ENCODE data around the gene CBFB. TPM values are rescaled to one million over a fixed set of nuclear protein-coding genes. Genes with fewer than 3 reads are reported as not detected.
A peak's percentile ranks its signal among the peaks of the same experiment; 100 is the strongest.
"Not testable (repeated sequence)": the region's sequence is repeated elsewhere in the genome, so short reads cannot be mapped to it uniquely, and the experiment has no call there.

The CBFB gene
- 54.3 TPM for total RNA-seq
- 49.4 TPM for polyA plus RNA-seq
- long read RNA-seq, donor 1, partial matches to known transcripts, result 0 of 2 reads
- long read RNA-seq, donor 1, other reads (novel, unspliced or antisense), result 0 of 2 reads
- long read RNA-seq, donor 2, result 0 reads
- long read RNA-seq, donor 3, transcript CBFB-201 (6 exons, 3,136 nt), result major isoform, 12 of 15 reads
- long read RNA-seq, donor 3, partial matches to known transcripts, result 0 of 15 reads
- long read RNA-seq, donor 3, other reads (novel, unspliced or antisense), result 0 of 15 reads
- long read RNA-seq, donor 4, transcript CBFB-201 (6 exons, 3,136 nt), result major isoform, 5 of 10 reads
- long read RNA-seq, donor 4, partial matches to known transcripts, result 0 of 10 reads
- long read RNA-seq, donor 4, other reads (novel, unspliced or antisense), result 0 of 10 reads
- long read RNA-seq, donor 5, transcript CBFB-201 (6 exons, 3,136 nt), result minor isoform, 12 of 30 reads
- long read RNA-seq, donor 5, transcript CBFB-202 (6 exons, 2,971 nt), result major isoform, 13 of 30 reads
- long read RNA-seq, donor 5, partial matches to known transcripts, result 5 of 30 reads
- long read RNA-seq, donor 5, other reads (novel, unspliced or antisense), result 0 of 30 reads
- long read RNA-seq, donor 6, transcript CBFB-201 (6 exons, 3,136 nt), result major isoform, 13 of 74 reads
- long read RNA-seq, donor 6, transcript CBFB-202 (6 exons, 2,971 nt), result minor isoform, 7 of 74 reads
- long read RNA-seq, donor 6, partial matches to known transcripts, result 54 of 74 reads
- long read RNA-seq, donor 6, other reads (novel, unspliced or antisense), result 0 of 74 reads
- long read RNA-seq, donor 7, transcript CBFB-202 (6 exons, 2,971 nt), result minor isoform, 5 of 19 reads
- long read RNA-seq, donor 7, transcript CBFB-201 (6 exons, 3,136 nt), result major isoform, 14 of 19 reads
- long read RNA-seq, donor 7, partial matches to known transcripts, result 0 of 19 reads
- long read RNA-seq, donor 7, other reads (novel, unspliced or antisense), result 0 of 19 reads
- long read RNA-seq, donor 8, transcript CBFB-201 (6 exons, 3,136 nt), result major isoform, 7 of 12 reads
- long read RNA-seq, donor 8, transcript CBFB-202 (6 exons, 2,971 nt), result minor isoform, 5 of 12 reads
- long read RNA-seq, donor 8, partial matches to known transcripts, result 0 of 12 reads
- long read RNA-seq, donor 8, other reads (novel, unspliced or antisense), result 0 of 12 reads
- long read RNA-seq, donor 9, transcript CBFB-201 (6 exons, 3,136 nt), result major isoform, 6 of 29 reads
- long read RNA-seq, donor 9, transcript CBFB-202 (6 exons, 2,971 nt), result major isoform, 6 of 29 reads
- long read RNA-seq, donor 9, partial matches to known transcripts, result 17 of 29 reads
- long read RNA-seq, donor 9, other reads (novel, unspliced or antisense), result 0 of 29 reads
- long read RNA-seq, donor 10, transcript CBFB-201 (6 exons, 3,136 nt), result major isoform, 11 of 44 reads
- long read RNA-seq, donor 10, partial matches to known transcripts, result 29 of 44 reads
- long read RNA-seq, donor 10, other reads (novel, unspliced or antisense), result 0 of 44 reads

- DNase-seq (ENCODE audit: low read depth in 6 of 9, low spot score in 9 of 9), result peak; percentile 70 to 96 (median 90)
- H3K36me3 ChIP-seq (ENCODE audit: control insufficient read depth in 2 of 2, insufficient read depth in 2 of 2, low read length in 1 of 2), result peaks cover 0 to 13% of the 10 kb centered on the region in 2 donors
- peaks cover 16 to 24% of the 10 kb centered on the region in 2 donors for H3K4me1 ChIP-seq (ENCODE audit: control insufficient read depth in 2 of 2, insufficient read depth in 2 of 2, low read length in 2 of 2)
- no peaks in the 10 kb centered on the region for H3K27me3 ChIP-seq (ENCODE audit: control insufficient read depth in 2 of 2, insufficient read depth in 1 of 2, low read length in 1 of 2)
- peak within 1 kb of the TSS; percentile 90 to 99 for H3K27ac ChIP-seq (ENCODE audit: low read depth in 1 of 2, low read length in 1 of 2)
- peak within 1 kb of the TSS; percentile 73 to 93 for H3K4me3 ChIP-seq (ENCODE audit: low read length in 2 of 2)
- no peaks in the 10 kb centered on the region for H3K9me3 ChIP-seq (ENCODE audit: control insufficient read depth in 2 of 2, insufficient read depth in 1 of 2, low read length in 1 of 2)
- under 1% methylated on average over 68 of the region's 69 CpGs for WGBS
Measured at GRCh38 chr16:67028696-67029253, at the start of gene CBFB. TSS of gene CBFB (plus strand) at chr16:67029149. CDS start at chr16:67029408, 259 bp downstream.

- H3K27me3 ChIP-seq (ENCODE audit: control insufficient read depth in 2 of 2, insufficient read depth in 1 of 2, low read length in 1 of 2), result peaks cover 0 to 8% of the 10 kb centered on the region in 2 donors
- WGBS, result 97% methylated on average over 9 of the region's 9 CpGs
- H3K4me3 ChIP-seq (ENCODE audit: low read length in 2 of 2), result no peak overlapping the region
- DNase-seq (ENCODE audit: low read depth in 6 of 9, low spot score in 9 of 9), result no peak
- no peaks in the 10 kb centered on the region for H3K4me1 ChIP-seq (ENCODE audit: control insufficient read depth in 2 of 2, insufficient read depth in 2 of 2, low read length in 2 of 2)
- no peak overlapping the region for H3K27ac ChIP-seq (ENCODE audit: low read depth in 1 of 2, low read length in 1 of 2)
- H3K9me3 ChIP-seq (ENCODE audit: control insufficient read depth in 2 of 2, insufficient read depth in 1 of 2, low read length in 1 of 2), result no peaks in the 10 kb centered on the region
- no peaks in the 10 kb centered on the region for H3K36me3 ChIP-seq (ENCODE audit: control insufficient read depth in 2 of 2, insufficient read depth in 2 of 2, low read length in 1 of 2)
Measured at GRCh38 chr16:66983033-66983432, 45.9 kb upstream of the CBFB start.

- DNase-seq (ENCODE audit: low read depth in 6 of 9, low spot score in 9 of 9), result no peak
- H3K27me3 ChIP-seq (ENCODE audit: control insufficient read depth in 2 of 2, insufficient read depth in 1 of 2, low read length in 1 of 2), result peaks cover 0 to 3% of the 10 kb centered on the region in 2 donors
- H3K4me1 ChIP-seq (ENCODE audit: control insufficient read depth in 2 of 2, insufficient read depth in 2 of 2, low read length in 2 of 2), result no peaks in the 10 kb centered on the region
- no peaks in the 10 kb centered on the region for H3K36me3 ChIP-seq (ENCODE audit: control insufficient read depth in 2 of 2, insufficient read depth in 2 of 2, low read length in 1 of 2)
- WGBS, result 59% methylated on average over 4 of the region's 4 CpGs
- no peak overlapping the region for H3K27ac ChIP-seq (ENCODE audit: low read depth in 1 of 2, low read length in 1 of 2)
- H3K9me3 ChIP-seq (ENCODE audit: control insufficient read depth in 2 of 2, insufficient read depth in 1 of 2, low read length in 1 of 2), result no peaks in the 10 kb centered on the region
- no peak overlapping the region for H3K4me3 ChIP-seq (ENCODE audit: low read length in 2 of 2)
Measured at GRCh38 chr16:66984892-66985311, 44.0 kb upstream of the CBFB start.

GRCh38 chr16:66986559-66986958 lies 42.4 kb upstream of the CBFB start:
- Histone ChIP-seq H3K36me3 (ENCODE audit: control insufficient read depth in 2 of 2, insufficient read depth in 2 of 2, low read length in 1 of 2) (no peaks in the 10 kb centered on the region), H3K27me3 (ENCODE audit: control insufficient read depth in 2 of 2, insufficient read depth in 1 of 2, low read length in 1 of 2) (peaks cover 0 to 3% of the 10 kb centered on the region in 2 donors), H3K4me1 (ENCODE audit: control insufficient read depth in 2 of 2, insufficient read depth in 2 of 2, low read length in 2 of 2) (no peaks in the 10 kb centered on the region), H3K27ac (ENCODE audit: low read depth in 1 of 2, low read length in 1 of 2) (no peak overlapping the region), H3K4me3 (ENCODE audit: low read length in 2 of 2) (no peak overlapping the region), H3K9me3 (ENCODE audit: control insufficient read depth in 2 of 2, insufficient read depth in 1 of 2, low read length in 1 of 2) (no peaks in the 10 kb centered on the region)
- WGBS, result 96% methylated on average over 6 of the region's 6 CpGs
- no peak for DNase-seq (ENCODE audit: low read depth in 6 of 9, low spot score in 9 of 9)

- Histone ChIP-seq H3K4me3 (ENCODE audit: low read length in 2 of 2) (no peak within 1 kb of the TSS), H3K27me3 (ENCODE audit: control insufficient read depth in 2 of 2, insufficient read depth in 1 of 2, low read length in 1 of 2) (peaks cover 0 to 7% of the 10 kb centered on the region in 2 donors), H3K27ac (ENCODE audit: low read depth in 1 of 2, low read length in 1 of 2) (no peak within 1 kb of the TSS), H3K36me3 (ENCODE audit: control insufficient read depth in 2 of 2, insufficient read depth in 2 of 2, low read length in 1 of 2) (no peaks in the 10 kb centered on the region), H3K4me1 (ENCODE audit: control insufficient read depth in 2 of 2, insufficient read depth in 2 of 2, low read length in 2 of 2) (no peaks in the 10 kb centered on the region), H3K9me3 (ENCODE audit: control insufficient read depth in 2 of 2, insufficient read depth in 1 of 2, low read length in 1 of 2) (no peaks in the 10 kb centered on the region)
- no peak for DNase-seq (ENCODE audit: low read depth in 6 of 9, low spot score in 9 of 9)
- 90% methylated on average over 11 of the region's 11 CpGs for WGBS
Measured at GRCh38 chr16:66988197-66988788, 40.7 kb upstream of the CBFB start, which contains the start of gene CES4A. TSS of gene CES4A (plus strand) at chr16:66988589. CDS start at chr16:66988773, 184 bp downstream.

GRCh38 chr16:66991545-66992077 lies 37.3 kb upstream of the CBFB start:
- no peak for DNase-seq (ENCODE audit: low read depth in 6 of 9, low spot score in 9 of 9)
- no peak overlapping the region for H3K4me3 ChIP-seq (ENCODE audit: low read length in 2 of 2)
- H3K4me1 ChIP-seq (ENCODE audit: control insufficient read depth in 2 of 2, insufficient read depth in 2 of 2, low read length in 2 of 2), result no peaks in the 10 kb centered on the region
- no peak overlapping the region for H3K27ac ChIP-seq (ENCODE audit: low read depth in 1 of 2, low read length in 1 of 2)
- WGBS, result 90% methylated on average over 2 of the region's 2 CpGs
- no peaks in the 10 kb centered on the region for H3K9me3 ChIP-seq (ENCODE audit: control insufficient read depth in 2 of 2, insufficient read depth in 1 of 2, low read length in 1 of 2)
- peaks cover 0 to 7% of the 10 kb centered on the region in 2 donors for H3K27me3 ChIP-seq (ENCODE audit: control insufficient read depth in 2 of 2, insufficient read depth in 1 of 2, low read length in 1 of 2)
- no peaks in the 10 kb centered on the region for H3K36me3 ChIP-seq (ENCODE audit: control insufficient read depth in 2 of 2, insufficient read depth in 2 of 2, low read length in 1 of 2)

GRCh38 chr16:66993558-66993957 lies 35.4 kb upstream of the CBFB start:
- DNase-seq (ENCODE audit: low read depth in 6 of 9, low spot score in 9 of 9); H3K4me1 ChIP-seq (ENCODE audit: control insufficient read depth in 2 of 2, insufficient read depth in 2 of 2, low read length in 2 of 2); H3K36me3 ChIP-seq (ENCODE audit: control insufficient read depth in 2 of 2, insufficient read depth in 2 of 2, low read length in 1 of 2); H3K27ac ChIP-seq (ENCODE audit: low read depth in 1 of 2, low read length in 1 of 2); H3K9me3 ChIP-seq (ENCODE audit: control insufficient read depth in 2 of 2, insufficient read depth in 1 of 2, low read length in 1 of 2); H3K4me3 ChIP-seq (ENCODE audit: low read length in 2 of 2): not testable (repeated sequence)
- peaks cover 0 to 13% of the 10 kb centered on the region in 2 donors for H3K27me3 ChIP-seq (ENCODE audit: control insufficient read depth in 2 of 2, insufficient read depth in 1 of 2, low read length in 1 of 2)
- WGBS, result 96% methylated on average over 12 of the region's 12 CpGs

All from thymus (tissue), 14 donors.